Caco-2 (cell line): ENCODE results near the gene NKX2-3. TPM values are rescaled to one million over a fixed set of nuclear protein-coding genes. Genes with fewer than 3 reads are reported as not detected.

ENCODE experiments used
- BruUV-seq: library from RNA; stranded (reverse); fragments of 400-500 nt; replicated peaks from 2 replicates; lab custom pipeline; 2021; lab: Mats Ljungman, UMichigan
- CTCF ChIA-PET: fragments of 300-600 bp; sonication (Branson Sonifier 250); formaldehyde crosslinking; loops from one replicate; lab custom pipeline; 2022; ENCODE audit warnings: antibody characterized with exemption; lab: Charles Lee
- POLR2A ChIA-PET: fragments of 300-600 bp; sonication (Branson Sonifier 250); formaldehyde crosslinking; loops from one replicate; lab custom pipeline; 2022; ENCODE audit warnings: antibody characterized with exemption; lab: Charles Lee
- DNase-seq, 2 experiments: peaks; one replicate each; pipeline versions ENCODE4 v3.0.0 to v3.0.0-alpha.2; 2020 to 2022
- H3K27me3 ChIP-seq: replicated peaks from 2 replicates; pipeline ENCODE4 v1.6.0; 2011; ENCODE audit warnings: low read length; ENCODE audit not compliant: control insufficient read depth, insufficient read depth
- H3K36me3 ChIP-seq: 2 replicates; pipeline ENCODE4 v1.5.1; 2011; ENCODE audit warnings: low read length; ENCODE audit not compliant: control insufficient read depth, insufficient read depth
- H3K4me1 ChIP-seq: fragments of 250-450 bp; sonication (Bioruptor Pico); 2 replicates; pipeline ENCODE4 v1.5.1; 2020; ENCODE audit warnings: mild to moderate bottlenecking
- H3K4me3 ChIP-seq: 2 replicates; pipeline ENCODE4 v1.5.1; 2011; ENCODE audit warnings: low read depth, mild to moderate bottlenecking, control low read depth, low read length
- H3K9me3 ChIP-seq: fragments of 250-450 bp; sonication (Bioruptor Pico); 2 replicates; pipeline ENCODE4 v1.5.1; 2020; ENCODE audit warnings: mild to moderate bottlenecking, moderate library complexity
- H3K27ac Mint-ChIP-seq: one replicate; pipeline ENCODE4 v1.8.0; 2022; ENCODE audit warnings: mixed read lengths; ENCODE audit not compliant: unreplicated experiment
- H3K27me3 Mint-ChIP-seq: one replicate; pipeline ENCODE4 v1.8.0; 2022; ENCODE audit warnings: mixed read lengths; ENCODE audit not compliant: insufficient read depth, unreplicated experiment
- H3K36me3 Mint-ChIP-seq: one replicate; pipeline ENCODE4 v1.8.0; 2022; ENCODE audit warnings: mild to moderate bottlenecking, mixed read lengths; ENCODE audit not compliant: insufficient read depth, unreplicated experiment
- H3K4me1 Mint-ChIP-seq: one replicate; pipeline ENCODE4 v1.8.0; 2022; ENCODE audit warnings: low read depth, mixed read lengths; ENCODE audit not compliant: unreplicated experiment
- H3K4me3 Mint-ChIP-seq: one replicate; pipeline ENCODE4 v1.8.0; 2022; ENCODE audit warnings: mild to moderate bottlenecking, moderate library complexity, mixed read lengths; ENCODE audit not compliant: unreplicated experiment
- H3K9me3 Mint-ChIP-seq: one replicate; pipeline ENCODE4 v1.8.0; 2022; ENCODE audit warnings: mixed read lengths; ENCODE audit not compliant: unreplicated experiment
- CTCF ChIP-seq, 2 experiments: fragments of 200-600 bp in 1 of 2; IDR thresholded peaks; 1 replicate in 1 of 2; 2 replicates in 1 of 2; pipeline versions ENCODE4 v1.5.1 to v1.8.0; 2011 to 2022; ENCODE audit warnings: antibody characterized with exemption in 1 of 2, control low read depth in 1 of 2, inconsistent platforms in 1 of 2, low read depth in 1 of 2, low read length in 1 of 2, mild to moderate bottlenecking in 1 of 2, moderate library complexity in 1 of 2; ENCODE audit not compliant: insufficient read depth in 1 of 2, severe bottlenecking in 1 of 2, unreplicated experiment in 1 of 2
- intact Hi-C: fragments of 100-400 bp; cut with micrococcal nuclease; formaldehyde crosslinking; loops from one replicate; pipeline ENCODE4 v1.10.0; 2022; ENCODE audit not compliant: unreplicated experiment
- total RNA-seq: library from RNA; stranded (reverse); gene quantifications from 2 replicates; pipeline ENCODE4 v1.2.3, GENCODE V29; 2022

Gene NKX2-3
- total RNA-seq, 1 experiment from 2014 or later: 0.43 TPM

DNA sequence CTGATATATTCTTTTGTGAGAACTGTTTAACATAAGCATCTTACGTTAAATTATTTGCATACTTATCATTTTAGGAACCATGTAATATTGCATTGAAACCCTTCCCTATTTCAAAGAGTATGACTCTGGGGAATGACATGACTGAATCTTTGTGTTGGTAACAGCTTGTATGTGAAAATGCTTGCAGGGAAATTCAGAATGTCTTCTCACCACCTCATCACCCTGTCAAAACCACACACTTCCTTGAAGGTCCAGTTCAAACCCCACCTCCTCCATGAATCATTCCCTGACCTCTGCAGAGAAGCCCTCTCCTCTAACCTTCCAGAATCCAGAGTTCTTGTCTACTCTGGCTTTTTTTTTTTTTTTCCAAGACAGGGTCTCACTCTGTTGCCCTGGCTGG is 26.3 kb upstream of the NKX2-3 start:
- POLR2A ChIA-PET: no interaction called here
- Histone ChIP-seq H3K9me3 (no peaks in the 10 kb centered on the region), H3K27me3 (no peaks in the 10 kb centered on the region), H3K4me1 (no peaks in the 10 kb centered on the region), H3K4me3 (no peak overlapping the region), H3K36me3 (no peaks in the 10 kb centered on the region)
- CTCF ChIA-PET: no interaction called here
- no peaks in the 10 kb centered on the region for H3K9me3 Mint-ChIP-seq
- intact Hi-C loops: no loop called here
- H3K4me1 Mint-ChIP-seq: no peaks in the 10 kb centered on the region
- H3K27me3 Mint-ChIP-seq: peaks cover 27% of the 10 kb centered on the region
- no peak for DNase-seq
- H3K27ac Mint-ChIP-seq: no peak overlapping the region
- TF ChIP-seq CTCF (IDR thresholded peaks at IDR 0.05; ENCODE audit: insufficient read depth in 1 of 2, low read depth in 1 of 2, low read length in 1 of 2, severe bottlenecking in 1 of 2, unreplicated experiment in 1 of 2): no peak
- no peak overlapping the region for H3K4me3 Mint-ChIP-seq
- no peaks in the 10 kb centered on the region for H3K36me3 Mint-ChIP-seq
- no TSS peak for BruUV-seq

GRCh38 chr10:99507265-99507664 is 25.5 kb upstream of the NKX2-3 start:
- H3K4me1 Mint-ChIP-seq: no peaks in the 10 kb centered on the region
- CTCF ChIA-PET: no interaction called here
- BruUV-seq: no TSS peak

DNA sequence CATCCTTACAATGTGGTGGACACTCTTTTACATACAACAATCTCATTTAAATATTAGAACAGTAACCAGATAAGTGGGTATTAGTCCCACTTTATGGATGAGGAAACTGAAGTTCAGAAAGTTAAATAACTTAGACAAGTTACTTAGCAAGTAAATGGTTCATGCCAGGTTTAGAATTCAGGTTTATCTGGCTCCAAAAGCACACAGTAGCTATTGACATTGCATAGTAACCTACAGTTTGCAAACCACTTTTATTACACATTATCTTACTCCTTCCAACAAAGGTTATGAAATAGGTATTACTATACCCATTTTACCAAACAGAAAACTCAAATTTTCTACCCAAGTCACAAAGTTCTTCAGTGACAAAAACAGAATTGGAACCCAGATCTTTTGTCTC is 19.7 kb upstream of the NKX2-3 start:
- TF ChIP-seq CTCF (IDR thresholded peaks at IDR 0.05; ENCODE audit: insufficient read depth in 1 of 2, low read depth in 1 of 2, low read length in 1 of 2, severe bottlenecking in 1 of 2, unreplicated experiment in 1 of 2): no peak
- H3K27me3 ChIP-seq: no peaks in the 10 kb centered on the region

More at GRCh38 chr10:99507265-99507664, 25.5 kb upstream of the NKX2-3 start:
- POLR2A ChIA-PET: no interaction called here
- intact Hi-C loops: no loop called here
- Histone ChIP-seq H3K9me3 (no peaks in the 10 kb centered on the region), H3K4me1 (no peaks in the 10 kb centered on the region), H3K4me3 (no peak overlapping the region), H3K36me3 (no peaks in the 10 kb centered on the region), H3K27me3 (no peaks in the 10 kb centered on the region)
- H3K4me3 Mint-ChIP-seq: no peak overlapping the region
- no peaks in the 10 kb centered on the region for H3K36me3 Mint-ChIP-seq
- no peak for TF ChIP-seq CTCF (IDR thresholded peaks at IDR 0.05; ENCODE audit: insufficient read depth in 1 of 2, low read depth in 1 of 2, low read length in 1 of 2, severe bottlenecking in 1 of 2, unreplicated experiment in 1 of 2)
- DNase-seq: no peak
- H3K9me3 Mint-ChIP-seq: no peaks in the 10 kb centered on the region
- H3K27me3 Mint-ChIP-seq: peaks cover 27% of the 10 kb centered on the region
- no peak overlapping the region for H3K27ac Mint-ChIP-seq

More for the DNA sequence above, 19.7 kb upstream of the NKX2-3 start:
- H3K4me1 ChIP-seq: no peaks in the 10 kb centered on the region
- ChIA-PET CTCF (no interaction called here), POLR2A (no interaction called here)
- no peaks in the 10 kb centered on the region for H3K9me3 ChIP-seq
- no TSS peak for BruUV-seq
- no peak for DNase-seq
- H3K9me3 Mint-ChIP-seq: no peaks in the 10 kb centered on the region
- no peaks in the 10 kb centered on the region for H3K36me3 Mint-ChIP-seq
- no peak overlapping the region for H3K4me3 ChIP-seq
- H3K27ac Mint-ChIP-seq: no peak overlapping the region
- H3K4me3 Mint-ChIP-seq: no peak overlapping the region
- H3K36me3 ChIP-seq: no peaks in the 10 kb centered on the region
- intact Hi-C loops: no loop called here
- peaks cover 25% of the 10 kb centered on the region for H3K27me3 Mint-ChIP-seq
- no peaks in the 10 kb centered on the region for H3K4me1 Mint-ChIP-seq
